ENCODE results near the gene FYB1.

DNA sequence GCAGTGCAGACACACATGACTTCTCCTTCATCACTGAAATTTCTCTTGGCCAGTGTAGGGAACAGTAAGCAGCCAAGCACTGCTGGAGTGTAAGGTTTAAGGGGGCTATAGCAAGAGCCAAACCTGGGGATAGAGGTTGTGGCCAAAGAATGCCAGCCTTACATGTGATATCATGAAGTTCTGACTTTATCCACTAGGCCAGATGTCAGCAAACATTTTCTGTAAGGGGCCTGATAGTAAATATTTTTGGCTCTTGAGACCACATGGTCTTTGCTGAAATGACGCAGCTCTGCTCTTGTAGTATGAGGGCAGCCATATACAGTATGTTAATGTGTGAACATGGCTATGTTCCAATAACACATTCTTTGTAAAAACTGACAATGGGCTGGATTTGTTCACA lies 29.7 kb upstream of the FYB1 start:
- TF ChIP-seq NFYB (CRISPR knock-in tag; conservative IDR thresholded peaks at IDR 0.05; ENCODE audit: low read depth) (no peak), ETV6 (CRISPR knock-in tag; IDR thresholded peaks at IDR 0.05) (no peak), HMGXB4 (CRISPR knock-in tag; IDR thresholded peaks at IDR 0.05) (no peak), HMGA2 (CRISPR knock-in tag; IDR thresholded peaks at IDR 0.05) (no peak), ZBTB43 (CRISPR knock-in tag; IDR thresholded peaks at IDR 0.05) (no peak), MAX (CRISPR knock-in tag; IDR thresholded peaks at IDR 0.05) (no peak), FOXJ3 (CRISPR knock-in tag; IDR thresholded peaks at IDR 0.05; ENCODE audit: borderline replicate concordance) (no peak), SP1 (CRISPR knock-in tag; conservative IDR thresholded peaks at IDR 0.05) (no peak), CBFB (CRISPR knock-in tag; IDR thresholded peaks at IDR 0.05; ENCODE audit: low read depth) (no peak)
- TF ChIP-seq, protein P1, sequence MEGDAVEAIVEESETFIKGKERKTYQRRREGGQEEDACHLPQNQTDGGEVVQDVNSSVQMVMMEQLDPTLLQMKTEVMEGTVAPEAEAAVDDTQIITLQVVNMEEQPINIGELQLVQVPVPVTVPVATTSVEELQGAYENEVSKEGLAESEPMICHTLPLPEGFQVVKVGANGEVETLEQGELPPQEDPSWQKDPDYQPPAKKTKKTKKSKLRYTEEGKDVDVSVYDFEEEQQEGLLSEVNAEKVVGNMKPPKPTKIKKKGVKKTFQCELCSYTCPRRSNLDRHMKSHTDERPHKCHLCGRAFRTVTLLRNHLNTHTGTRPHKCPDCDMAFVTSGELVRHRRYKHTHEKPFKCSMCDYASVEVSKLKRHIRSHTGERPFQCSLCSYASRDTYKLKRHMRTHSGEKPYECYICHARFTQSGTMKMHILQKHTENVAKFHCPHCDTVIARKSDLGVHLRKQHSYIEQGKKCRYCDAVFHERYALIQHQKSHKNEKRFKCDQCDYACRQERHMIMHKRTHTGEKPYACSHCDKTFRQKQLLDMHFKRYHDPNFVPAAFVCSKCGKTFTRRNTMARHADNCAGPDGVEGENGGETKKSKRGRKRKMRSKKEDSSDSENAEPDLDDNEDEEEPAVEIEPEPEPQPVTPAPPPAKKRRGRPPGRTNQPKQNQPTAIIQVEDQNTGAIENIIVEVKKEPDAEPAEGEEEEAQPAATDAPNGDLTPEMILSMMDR (IDR thresholded peaks at IDR 0.05), result no peak

All from WTC11 (cell line).